MM.1S (cell line): ENCODE results near the gene ANKMY2.

Experiments
- CTCF ChIP-seq: fragments of 300-600 bp; sonication (generic); IDR thresholded peaks from 2 replicates; pipeline ENCODE4 v1.5.1; 2016; ENCODE audit warnings: antibody characterized with exemption, low read length, mixed read lengths
- EZH2 ChIP-seq: fragments of 300-600 bp; sonication (generic); optimal IDR thresholded peaks from 2 replicates; pipeline ENCODE3; 2017; ENCODE audit warnings: low read depth, mild to moderate bottlenecking, antibody characterized with exemption, low read length, mixed read lengths
- EZH2phosphoT487 ChIP-seq: fragments of 300-600 bp; sonication (generic); IDR thresholded peaks from 2 replicates; pipeline ENCODE4 v1.6.1; 2018; ENCODE audit warnings: antibody characterized with exemption, low read length

- TF ChIP-seq EZH2phosphoT487 = no peak
- TF ChIP-seq CTCF = no peak
- TF ChIP-seq EZH2 = no peak
Measured at GRCh38 chr7:16556359-16556758, 89.2 kb downstream of the ANKMY2 start.
